Esophagus muscularis mucosa (tissue), 4 donors: Measurements from ENCODE around the gene BCAS3. TPM values are rescaled to one million over a fixed set of nuclear protein-coding genes. Genes with fewer than 3 reads are reported as not detected.
"Not testable (repeated sequence)": the region's sequence is repeated elsewhere in the genome, so short reads cannot be mapped to it uniquely, and the experiment has no call there.

Source experiments
- DNase-seq: peaks from one replicate; pipeline ENCODE4 v3.0.0-alpha.2; 2017; ENCODE audit errors: extremely low spot score
- H3K27ac ChIP-seq, 4 donors: fragments of 200-600 bp; sonication (generic); replicated peaks in 1 of 4; 1 replicate in 3 of 4; 2 replicates in 1 of 4; pipeline ENCODE4 v1.5.1; 2016 to 2019; ENCODE audit warnings: mild to moderate bottlenecking in 1 of 4
- H3K27me3 ChIP-seq, 4 donors: fragments of 200-600 bp; sonication (generic); one replicate each; pipeline versions ENCODE4 v1.5.1 to v1.6.0; 2016 to 2019
- H3K36me3 ChIP-seq, 4 donors: fragments of 200-600 bp; sonication (generic); one replicate each; pipeline ENCODE4 v1.5.1; 2016 to 2019
- H3K4me1 ChIP-seq, 4 donors: fragments of 200-600 bp; sonication (generic); one replicate each; pipeline ENCODE4 v1.5.1; 2016 to 2019
- H3K4me3 ChIP-seq, 4 donors: fragments of 200-600 bp; sonication (generic); 1 replicate in 2 of 4; 2 replicates in 2 of 4; pipeline ENCODE4 v1.5.1; 2016 to 2019; ENCODE audit warnings: mild to moderate bottlenecking in 4 of 4, moderate library complexity in 1 of 4
- H3K9me3 ChIP-seq, 4 donors: fragments of 200-600 bp; sonication (generic); 1 replicate in 3 of 4; 2 replicates in 1 of 4; pipeline ENCODE4 v1.5.1; 2016 to 2019
- CTCF ChIP-seq, 3 experiments: fragments of 200-600 bp in 2 of 3; fragments of 450-650 bp in 1 of 3; sonication (generic) in 2 of 3; IDR thresholded peaks; one replicate each; pipeline ENCODE4 v1.5.1; 2017 to 2019; ENCODE audit warnings: antibody characterized with exemption in 3 of 3, mild to moderate bottlenecking in 2 of 3, moderate library complexity in 1 of 3
- EP300 ChIP-seq: sonication (generic); formaldehyde crosslinking; IDR thresholded peaks from one replicate; pipeline ENCODE4 v1.6.1; 2017; ENCODE audit warnings: antibody characterized with exemption
- POLR2A ChIP-seq: fragments of 450-650 bp; IDR thresholded peaks from one replicate; pipeline ENCODE4 v1.6.1; 2017; ENCODE audit warnings: antibody characterized with exemption, moderate library complexity, mild to moderate bottlenecking, low read depth
- POLR2AphosphoS5 ChIP-seq, 2 donors: sonication (generic); formaldehyde crosslinking; IDR thresholded peaks; one replicate each; pipeline ENCODE4 v1.6.1; 2017; ENCODE audit warnings: antibody characterized with exemption in 2 of 2
- WGBS: methylation state at CpG from one replicate; pipeline ENCODE4 v1.1.5; 2018; 5-methylcytosine and 5-hydroxymethylcytosine counted together
- intact Hi-C: fragments of 100-400 bp; cut with DNase I; formaldehyde crosslinking; loops from one replicate; pipeline ENCODE4 v1.15.1; 2023
- total RNA-seq, 4 donors: library from RNA; depleted of rRNA; stranded (reverse); fragments of >200 nt; gene quantifications; one replicate each; pipeline versions ENCODE4 v1.1.0 to v1.2.1, GENCODE V29; 2016

The BCAS3 gene
- total RNA-seq, 4 donors from 2014 or later, result 17.4 to 25.7 (median 19.5) TPM

GRCh38 chr17:60754057-60754604, 76.5 kb downstream of the BCAS3 start:
- intact Hi-C loops, result no loop called here
- peaks cover 0 to 9% (median 4%) of the 10 kb centered on the region in 4 donors for H3K9me3 ChIP-seq
- WGBS, result 60% methylated on average over 4 of the region's 8 CpGs
- no peak for DNase-seq
- no peak overlapping the region for H3K4me3 ChIP-seq
- H3K27ac ChIP-seq, result no peak overlapping the region
- no peaks in the 10 kb centered on the region for H3K27me3 ChIP-seq
- H3K4me1 ChIP-seq, result no peaks in the 10 kb centered on the region
- TF ChIP-seq CTCF (IDR thresholded peaks at IDR 0.05) (no peak), EP300 (no peak), POLR2A (no peak)
- H3K36me3 ChIP-seq, result no peaks in the 10 kb centered on the region

GRCh38 chr17:60756798-60757197, 79.1 kb downstream of the BCAS3 start:
- H3K27ac ChIP-seq, H3K4me1 ChIP-seq, DNase-seq, H3K4me3 ChIP-seq, H3K27me3 ChIP-seq, intact Hi-C loops, H3K36me3 ChIP-seq: not testable (repeated sequence)
- WGBS, result 82% methylated on average over 12 of the region's 12 CpGs
- peaks cover 0 to 12% (median 2%) of the 10 kb centered on the region in 4 donors for H3K9me3 ChIP-seq

DNA sequence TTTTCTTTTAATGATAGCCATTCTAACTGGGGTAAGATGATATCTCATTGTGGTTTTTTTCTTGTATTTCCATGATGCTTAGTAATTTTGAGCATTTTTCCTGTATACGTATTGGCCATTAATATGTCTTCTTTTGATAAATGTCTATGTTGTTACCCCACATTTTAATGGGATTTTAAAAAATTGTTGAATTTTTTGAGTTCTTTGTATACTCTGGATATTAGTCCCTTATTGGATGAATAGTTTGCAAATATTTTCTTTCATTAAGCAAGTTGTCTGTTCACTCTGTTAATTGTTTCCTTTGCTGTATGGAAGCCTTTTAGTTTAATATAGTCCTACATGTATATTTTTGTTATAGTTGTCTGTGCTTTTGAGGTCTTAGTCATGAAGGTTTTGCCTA, 79.8 kb downstream of the BCAS3 start:
- 100% methylated on average over 1 of the region's 1 CpG for WGBS
- TF ChIP-seq POLR2AphosphoS5 (IDR thresholded peaks at IDR 0.05) (no peak), EP300 (no peak), POLR2A (no peak), CTCF (IDR thresholded peaks at IDR 0.05) (no peak)
- no peaks in the 10 kb centered on the region for H3K4me1 ChIP-seq
- DNase-seq, result no peak
- H3K36me3 ChIP-seq, result peaks cover 0 to 7% (median 0%) of the 10 kb centered on the region in 4 donors
- H3K9me3 ChIP-seq, result peaks cover 0 to 12% (median 2%) of the 10 kb centered on the region in 4 donors
- no peak overlapping the region for H3K27ac ChIP-seq
- H3K4me3 ChIP-seq, result no peak overlapping the region
- intact Hi-C loops, result no loop called here
- H3K27me3 ChIP-seq, result no peaks in the 10 kb centered on the region

DNA sequence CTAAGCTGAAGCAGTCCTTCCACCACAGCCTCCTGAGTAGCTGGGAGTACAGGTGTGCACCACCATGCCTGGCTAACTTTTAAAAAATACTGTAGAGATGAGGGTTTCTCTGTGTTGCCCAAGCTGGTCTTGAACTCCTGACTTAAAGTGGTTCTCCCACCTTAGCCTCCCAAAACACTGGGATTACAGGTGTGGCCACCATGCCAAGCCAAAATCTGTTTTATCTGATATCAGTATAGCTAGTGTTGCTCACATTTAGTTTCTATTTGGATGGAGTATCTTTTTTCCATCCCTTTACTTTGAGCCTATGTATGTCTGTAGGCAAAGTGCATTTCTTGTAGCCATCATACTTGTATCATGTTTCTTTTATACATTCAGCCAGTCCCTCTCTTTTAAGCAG, 82.1 kb downstream of the BCAS3 start:
- TF ChIP-seq POLR2A (no peak), POLR2AphosphoS5 (IDR thresholded peaks at IDR 0.05) (no peak), CTCF (IDR thresholded peaks at IDR 0.05) (no peak), EP300 (no peak)
- peaks cover 0 to 12% (median 2%) of the 10 kb centered on the region in 4 donors for H3K9me3 ChIP-seq
- intact Hi-C loops, result no loop called here

GRCh38 chr17:60761301-60761700, 83.7 kb downstream of the BCAS3 start:
- H3K27ac ChIP-seq, H3K27me3 ChIP-seq, H3K36me3 ChIP-seq, DNase-seq, H3K4me1 ChIP-seq, intact Hi-C loops, H3K4me3 ChIP-seq: not testable (repeated sequence)
- WGBS, result 97% methylated on average over 6 of the region's 6 CpGs
- H3K9me3 ChIP-seq, result peaks cover 0 to 12% (median 2%) of the 10 kb centered on the region in 4 donors

More for the DNA sequence above, 82.1 kb downstream of the BCAS3 start:
- H3K36me3 ChIP-seq, result peaks cover 0 to 7% (median 0%) of the 10 kb centered on the region in 4 donors
- DNase-seq, result no peak
- no peaks in the 10 kb centered on the region for H3K4me1 ChIP-seq
- no peak overlapping the region for H3K27ac ChIP-seq
- no peak overlapping the region for H3K4me3 ChIP-seq
- H3K27me3 ChIP-seq, result no peaks in the 10 kb centered on the region

DNA sequence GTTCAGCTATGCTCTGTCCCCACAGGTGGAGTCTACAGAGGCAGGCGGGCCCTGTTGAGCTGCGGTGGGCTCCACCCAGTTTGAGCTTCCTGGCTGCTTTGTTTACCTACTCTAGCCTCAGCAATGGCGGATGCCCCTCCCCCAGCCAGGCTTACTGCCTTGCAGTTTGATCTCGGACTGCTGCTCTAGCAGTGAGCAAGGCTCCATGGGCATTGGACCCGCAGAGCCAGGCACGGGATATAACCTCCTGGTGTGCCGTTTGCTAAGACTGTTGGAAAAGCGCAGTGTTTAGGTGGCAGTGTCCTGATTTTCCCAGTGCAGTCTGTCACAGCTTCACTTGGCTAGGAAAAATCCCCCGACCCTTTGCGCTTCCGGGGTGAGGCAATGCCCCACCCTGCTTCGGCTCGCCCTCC, 89.1 kb downstream of the BCAS3 start:
- Histone ChIP-seq H3K27ac (no peak overlapping the region), H3K4me3 (no peak overlapping the region), H3K36me3 (peaks cover 0 to 3% (median 0%) of the 10 kb centered on the region in 4 donors), H3K27me3 (no peaks in the 10 kb centered on the region), H3K4me1 (no peaks in the 10 kb centered on the region), H3K9me3 (peaks cover 0 to 5% (median 0%) of the 10 kb centered on the region in 4 donors)
- intact Hi-C loops, result no loop called here
- TF ChIP-seq CTCF (IDR thresholded peaks at IDR 0.05) (no peak), POLR2A (no peak)
- WGBS, result 92% methylated on average over 8 of the region's 13 CpGs
- no peak for DNase-seq
